Osteocyte (in vitro differentiated cells): ENCODE data around the gene RFX5. TPM values are rescaled to one million over a fixed set of nuclear protein-coding genes. Genes with fewer than 3 reads are reported as not detected.

ENCODE experiments used
- DNase-seq: peaks from one replicate; pipeline ENCODE4 v3.0.0; 2021; ENCODE audit warnings: mixed read lengths; ENCODE audit not compliant: unreplicated experiment; ENCODE audit errors: extremely low spot score
- H3K27ac Mint-ChIP-seq: one replicate; pipeline ENCODE4 v1.8.0; 2021; ENCODE audit warnings: mild to moderate bottlenecking, mixed read lengths; ENCODE audit not compliant: unreplicated experiment
- H3K27me3 Mint-ChIP-seq: one replicate; pipeline ENCODE4 v1.8.0; 2021; ENCODE audit warnings: mixed read lengths; ENCODE audit not compliant: unreplicated experiment
- H3K36me3 Mint-ChIP-seq: one replicate; pipeline ENCODE4 v1.8.0; 2021; ENCODE audit warnings: mixed read lengths; ENCODE audit not compliant: unreplicated experiment
- H3K4me1 Mint-ChIP-seq: one replicate; pipeline ENCODE4 v1.8.0; 2021; ENCODE audit warnings: mixed read lengths; ENCODE audit not compliant: unreplicated experiment
- H3K4me3 Mint-ChIP-seq: one replicate; pipeline ENCODE4 v1.8.0; 2021; ENCODE audit warnings: mild to moderate bottlenecking, moderate library complexity, mixed read lengths; ENCODE audit not compliant: unreplicated experiment
- H3K9me3 Mint-ChIP-seq: one replicate; pipeline ENCODE4 v1.8.0; 2021; ENCODE audit warnings: mixed read lengths; ENCODE audit not compliant: unreplicated experiment
- total RNA-seq: library from RNA; stranded (reverse); gene quantifications from 2 replicates; pipeline ENCODE4 v1.2.1, GENCODE V29; 2021
- TF ChIP-seq, protein P1 (sequence below): fragments of 200-600 bp; sonication (generic); IDR thresholded peaks from 2 replicates; pipeline ENCODE4 v1.5.0; 2021; ENCODE audit warnings: antibody characterized with exemption, mild to moderate bottlenecking, moderate library complexity

RFX5 gene
- total RNA-seq, 1 donor from 2014 or later, result 37.9 TPM

- no peaks in the 10 kb centered on the region for H3K27me3 Mint-ChIP-seq
Measured at GRCh38 chr1:151340870-151341754, 5.9 kb downstream of the RFX5 start.

DNA sequence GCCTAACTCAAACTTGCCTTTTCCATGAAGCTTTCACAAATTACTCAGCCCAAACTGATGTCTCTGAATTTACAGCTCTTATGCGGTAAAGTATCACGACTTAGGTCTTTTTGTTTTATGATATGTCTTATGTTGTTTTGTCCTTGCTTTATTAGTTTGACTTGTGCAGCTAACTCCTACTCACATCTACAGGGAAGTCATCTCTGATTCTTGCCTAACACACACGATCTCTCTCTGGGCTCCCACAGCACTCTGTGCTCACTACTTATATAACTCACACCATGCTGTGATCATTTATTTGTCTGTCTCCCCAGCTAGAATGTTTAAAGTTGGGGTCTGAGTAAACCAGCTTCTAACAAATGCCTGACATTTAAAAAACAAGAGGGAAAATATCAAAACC is 10.5 kb downstream of the RFX5 start:
- Mint-ChIP-seq H3K27ac (no peak overlapping the region), H3K27me3 (no peaks in the 10 kb centered on the region), H3K9me3 (no peaks in the 10 kb centered on the region), H3K4me1 (peaks cover 5% of the 10 kb centered on the region), H3K4me3 (no peak overlapping the region), H3K36me3 (no peaks in the 10 kb centered on the region)
- no peak for DNase-seq
- TF ChIP-seq, protein P1, sequence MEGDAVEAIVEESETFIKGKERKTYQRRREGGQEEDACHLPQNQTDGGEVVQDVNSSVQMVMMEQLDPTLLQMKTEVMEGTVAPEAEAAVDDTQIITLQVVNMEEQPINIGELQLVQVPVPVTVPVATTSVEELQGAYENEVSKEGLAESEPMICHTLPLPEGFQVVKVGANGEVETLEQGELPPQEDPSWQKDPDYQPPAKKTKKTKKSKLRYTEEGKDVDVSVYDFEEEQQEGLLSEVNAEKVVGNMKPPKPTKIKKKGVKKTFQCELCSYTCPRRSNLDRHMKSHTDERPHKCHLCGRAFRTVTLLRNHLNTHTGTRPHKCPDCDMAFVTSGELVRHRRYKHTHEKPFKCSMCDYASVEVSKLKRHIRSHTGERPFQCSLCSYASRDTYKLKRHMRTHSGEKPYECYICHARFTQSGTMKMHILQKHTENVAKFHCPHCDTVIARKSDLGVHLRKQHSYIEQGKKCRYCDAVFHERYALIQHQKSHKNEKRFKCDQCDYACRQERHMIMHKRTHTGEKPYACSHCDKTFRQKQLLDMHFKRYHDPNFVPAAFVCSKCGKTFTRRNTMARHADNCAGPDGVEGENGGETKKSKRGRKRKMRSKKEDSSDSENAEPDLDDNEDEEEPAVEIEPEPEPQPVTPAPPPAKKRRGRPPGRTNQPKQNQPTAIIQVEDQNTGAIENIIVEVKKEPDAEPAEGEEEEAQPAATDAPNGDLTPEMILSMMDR, result no peak

More at GRCh38 chr1:151340870-151341754, 5.9 kb downstream of the RFX5 start:
- peaks cover 6% of the 10 kb centered on the region for H3K36me3 Mint-ChIP-seq
- DNase-seq, result no peak
- H3K4me3 Mint-ChIP-seq, result no peak overlapping the region
- peak overlapping the region; percentile 37 for H3K27ac Mint-ChIP-seq
- H3K9me3 Mint-ChIP-seq, result no peaks in the 10 kb centered on the region
- peaks cover 10% of the 10 kb centered on the region for H3K4me1 Mint-ChIP-seq
- TF ChIP-seq, protein P1, result peak; percentile 80

- DNase-seq, result no peak
- Mint-ChIP-seq H3K36me3 (no peaks in the 10 kb centered on the region), H3K4me1 (no peaks in the 10 kb centered on the region), H3K9me3 (no peaks in the 10 kb centered on the region), H3K4me3 (no peak overlapping the region), H3K27me3 (no peaks in the 10 kb centered on the region), H3K27ac (no peak overlapping the region)
- TF ChIP-seq, protein P1, result no peak
Measured at GRCh38 chr1:151334822-151335221, 12.2 kb downstream of the RFX5 start.

GRCh38 chr1:151327903-151328674 is 19.0 kb downstream of the RFX5 start:
- H3K36me3 Mint-ChIP-seq, result peaks cover 3% of the 10 kb centered on the region
- no peaks in the 10 kb centered on the region for H3K9me3 Mint-ChIP-seq
- H3K4me3 Mint-ChIP-seq, result peak overlapping the region; percentile 94
- H3K27ac Mint-ChIP-seq, result peak overlapping the region; percentile 99
- DNase-seq, result no peak
- H3K27me3 Mint-ChIP-seq, result no peaks in the 10 kb centered on the region
- TF ChIP-seq, protein P1, result no peak
- H3K4me1 Mint-ChIP-seq, result peaks cover 20% of the 10 kb centered on the region
